SK-N-SH (cell line): Measurements from ENCODE around the gene ZBTB37. TPM values are rescaled to one million over a fixed set of nuclear protein-coding genes. Genes with fewer than 3 reads are reported as not detected.

ENCODE experiments used
- CTCF ChIA-PET: fragments of 300-600, 350-600 bp; formaldehyde crosslinking; extraction: SDS; loops from one replicate; lab custom pipeline; 2021; lab: Yijun Ruan, JAX
- POLR2A ChIA-PET: fragments of 350-600 bp; sonication (Branson Sonifier 250); formaldehyde crosslinking; extraction: SDS; loops from one replicate; lab custom pipeline; 2020; ENCODE audit warnings: antibody characterized with exemption, inconsistent platforms; lab: Yijun Ruan, JAX
- DNase-seq: peaks from one replicate; pipeline ENCODE4 v3.0.0; 2012
- H2AFZ ChIP-seq: fragments of 200-600 bp; sonication (generic); 2 replicates; pipeline ENCODE4 v1.8.1; 2016; ENCODE audit warnings: antibody characterized with exemption, mild to moderate bottlenecking, low read depth
- H3F3A ChIP-seq: fragments of 200-600 bp; sonication (generic); replicated peaks from 2 replicates; pipeline ENCODE3; 2016; ENCODE audit warnings: antibody characterized with exemption, mild to moderate bottlenecking; ENCODE audit not compliant: insufficient read depth
- H3K27ac ChIP-seq, 2 experiments: fragments of 200-500 bp in 1 of 2; fragments of 200-600 bp in 1 of 2; sonication (Bioruptor generic) in 1 of 2; sonication (generic), shearing (Covaris generic) in 1 of 2; 2 replicates each; pipeline versions ENCODE4 v1.5.1 to v1.6.1; 2014 to 2016; ENCODE audit warnings: low read depth in 2 of 2, inconsistent platforms in 1 of 2, low read length in 1 of 2, mild to moderate bottlenecking in 1 of 2, mixed read lengths in 1 of 2
- H3K27me3 ChIP-seq: fragments of 200-600 bp; sonication (generic), shearing (Covaris generic); 2 replicates; pipeline ENCODE4 v1.6.1; 2016; ENCODE audit warnings: mixed run types; ENCODE audit not compliant: insufficient read depth
- H3K36me3 ChIP-seq, 2 experiments: fragments of 200-500 bp in 1 of 2; fragments of 200-600 bp in 1 of 2; sonication (Bioruptor generic) in 1 of 2; sonication (generic) in 1 of 2; replicated peaks in 1 of 2; 2 replicates each; pipeline versions ENCODE3 to v1.5.1; 2014 to 2016; ENCODE audit warnings: low read length in 1 of 2, mild to moderate bottlenecking in 1 of 2; ENCODE audit not compliant: insufficient read depth in 2 of 2, control insufficient read depth in 1 of 2
- H3K4me1 ChIP-seq, 2 experiments: fragments of 200-500 bp in 1 of 2; fragments of 200-600 bp in 1 of 2; sonication (Bioruptor generic) in 1 of 2; sonication (generic), shearing (Covaris generic) in 1 of 2; 2 replicates each; pipeline versions ENCODE4 v1.5.1 to v1.6.1; 2014 to 2016; ENCODE audit warnings: low read depth in 1 of 2, low read length in 1 of 2, mixed run types in 1 of 2; ENCODE audit not compliant: insufficient read depth in 2 of 2, control insufficient read depth in 1 of 2
- H3K4me2 ChIP-seq: fragments of 200-600 bp; sonication (generic), shearing (Covaris generic); 2 replicates; pipeline ENCODE4 v1.6.1; 2017; ENCODE audit warnings: mixed run types
- H3K4me3 ChIP-seq, 2 experiments: fragments of 200-500 bp in 1 of 2; fragments of 200-600 bp in 1 of 2; sonication (Bioruptor generic) in 1 of 2; sonication (generic), shearing (Covaris generic) in 1 of 2; 2 replicates each; pipeline versions ENCODE4 v1.5.1 to v1.8.1; 2014 to 2016; ENCODE audit warnings: low read depth in 2 of 2, inconsistent platforms in 1 of 2, low read length in 1 of 2, mild to moderate bottlenecking in 1 of 2, mixed read lengths in 1 of 2, moderate library complexity in 1 of 2
- H3K79me2 ChIP-seq: fragments of 200-600 bp; sonication (generic); 2 replicates; pipeline ENCODE4 v1.8.1; 2017; ENCODE audit warnings: mild to moderate bottlenecking; ENCODE audit not compliant: insufficient read depth
- H3K9ac ChIP-seq: fragments of 200-600 bp; sonication (generic); 2 replicates; pipeline ENCODE4 v1.6.1; 2017; ENCODE audit warnings: mixed run types
- H3K9me2 ChIP-seq: fragments of 200-600 bp; sonication (generic); 2 replicates; pipeline ENCODE4 v1.6.1; 2017; ENCODE audit warnings: mixed run types
- H3K9me3 ChIP-seq: fragments of 200-600 bp; sonication (generic); 2 replicates; pipeline ENCODE4 v1.6.1; 2017; ENCODE audit warnings: mixed run types, mild to moderate bottlenecking, moderate library complexity
- H4K20me1 ChIP-seq: fragments of 200-600 bp; sonication (generic); 2 replicates; pipeline ENCODE4 v1.6.1; 2017; ENCODE audit warnings: mild to moderate bottlenecking, mixed run types; ENCODE audit not compliant: insufficient read depth
- EP300 ChIP-seq, 2 experiments: IDR thresholded peaks; 2 replicates each; pipeline versions ENCODE4 v1.4.0 to v1.6.1; 2012; ENCODE audit warnings: borderline replicate concordance in 1 of 2, low read depth in 1 of 2, low read length in 1 of 2
- FOSL2 ChIP-seq: IDR thresholded peaks from 2 replicates; pipeline ENCODE4 v1.4.0; 2012; ENCODE audit warnings: low read depth, mild to moderate bottlenecking, moderate library complexity, borderline replicate concordance
- RAD21 ChIP-seq: IDR thresholded peaks from 2 replicates; pipeline ENCODE4 v1.6.1; 2012; ENCODE audit warnings: mild to moderate bottlenecking, low read length
- SMC3 ChIP-seq: IDR thresholded peaks from 2 replicates; pipeline ENCODE4 v1.6.1; 2012; ENCODE audit warnings: low read depth, low read length, improper control_type of control experiment
- TEAD4 ChIP-seq: IDR thresholded peaks from 2 replicates; pipeline ENCODE4 v1.4.0; 2012; ENCODE audit warnings: mild to moderate bottlenecking, borderline replicate concordance; ENCODE audit not compliant: insufficient read depth
- WGBS: methylation state at CpG from one replicate; pipeline ENCODE4 v1.1.6; 2017; ENCODE audit warnings: low lambda C conversion rate; 5-methylcytosine and 5-hydroxymethylcytosine counted together
- polyA plus RNA-seq, 3 experiments: library from polyadenylated mRNA; depleted of rRNA; stranded (reverse); fragments of >200 nt; gene quantifications; 2 replicates each; pipeline ENCODE4 v1.2.3, GENCODE V29; 2012
- TF ChIP-seq, protein P1 (sequence below): fragments of 200-600 bp; sonication (generic); IDR thresholded peaks from 2 replicates; pipeline ENCODE4 v1.6.1; 2017; ENCODE audit warnings: antibody characterized with exemption, mild to moderate bottlenecking, moderate library complexity
- TF ChIP-seq, protein P2 (sequence below): IDR thresholded peaks from 2 replicates; pipeline ENCODE4 v1.4.0; 2012; ENCODE audit warnings: low read depth, borderline replicate concordance
- TF ChIP-seq, protein P3 (sequence below): IDR thresholded peaks from 2 replicates; pipeline ENCODE4 v1.4.0; 2012; ENCODE audit warnings: low read depth, borderline replicate concordance

ZBTB37 gene
- polyA plus RNA-seq, 1 of the 3 experiments (the other 2 are of a cell fraction) = 0.89 TPM

DNA sequence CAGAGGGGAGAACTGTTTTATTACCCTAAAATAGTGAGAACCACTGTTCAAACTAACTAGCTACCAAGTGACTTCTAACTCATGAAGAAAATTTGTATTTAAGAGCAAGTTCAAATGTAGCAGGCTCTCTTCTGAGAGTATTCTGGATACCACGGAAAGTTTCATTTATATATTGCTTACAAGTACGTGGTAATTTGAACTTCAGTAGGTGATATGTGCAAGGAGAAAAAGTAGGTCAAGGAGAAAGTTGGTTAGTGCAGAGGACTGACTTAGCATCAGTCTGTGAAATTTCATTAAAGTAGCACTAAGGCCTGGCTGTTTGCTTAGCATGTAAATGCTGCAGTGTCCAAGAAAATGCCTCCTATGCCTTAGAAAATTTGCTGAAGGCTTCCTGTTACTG lies 32.2 kb downstream of the ZBTB37 start:
- Histone ChIP-seq H2AFZ (no peak overlapping the region), H3K9me2 (no peaks in the 10 kb centered on the region), H3K9me3 (no peaks in the 10 kb centered on the region), H3K27ac (no peak overlapping the region), H3K36me3 (peaks cover 0 to 5% of the 10 kb centered on the region in 2 experiments)
- DNase-seq = no peak
- TF ChIP-seq EP300 (IDR thresholded peaks at IDR 0.05; ENCODE audit: borderline replicate concordance in 1 of 2, low read depth in 1 of 2, low read length in 1 of 2) (no peak), RAD21 (no peak), TEAD4 (no peak), SMC3 (no peak)
- TF ChIP-seq, protein P1, sequence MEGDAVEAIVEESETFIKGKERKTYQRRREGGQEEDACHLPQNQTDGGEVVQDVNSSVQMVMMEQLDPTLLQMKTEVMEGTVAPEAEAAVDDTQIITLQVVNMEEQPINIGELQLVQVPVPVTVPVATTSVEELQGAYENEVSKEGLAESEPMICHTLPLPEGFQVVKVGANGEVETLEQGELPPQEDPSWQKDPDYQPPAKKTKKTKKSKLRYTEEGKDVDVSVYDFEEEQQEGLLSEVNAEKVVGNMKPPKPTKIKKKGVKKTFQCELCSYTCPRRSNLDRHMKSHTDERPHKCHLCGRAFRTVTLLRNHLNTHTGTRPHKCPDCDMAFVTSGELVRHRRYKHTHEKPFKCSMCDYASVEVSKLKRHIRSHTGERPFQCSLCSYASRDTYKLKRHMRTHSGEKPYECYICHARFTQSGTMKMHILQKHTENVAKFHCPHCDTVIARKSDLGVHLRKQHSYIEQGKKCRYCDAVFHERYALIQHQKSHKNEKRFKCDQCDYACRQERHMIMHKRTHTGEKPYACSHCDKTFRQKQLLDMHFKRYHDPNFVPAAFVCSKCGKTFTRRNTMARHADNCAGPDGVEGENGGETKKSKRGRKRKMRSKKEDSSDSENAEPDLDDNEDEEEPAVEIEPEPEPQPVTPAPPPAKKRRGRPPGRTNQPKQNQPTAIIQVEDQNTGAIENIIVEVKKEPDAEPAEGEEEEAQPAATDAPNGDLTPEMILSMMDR = no peak
- TF ChIP-seq, protein P2, sequence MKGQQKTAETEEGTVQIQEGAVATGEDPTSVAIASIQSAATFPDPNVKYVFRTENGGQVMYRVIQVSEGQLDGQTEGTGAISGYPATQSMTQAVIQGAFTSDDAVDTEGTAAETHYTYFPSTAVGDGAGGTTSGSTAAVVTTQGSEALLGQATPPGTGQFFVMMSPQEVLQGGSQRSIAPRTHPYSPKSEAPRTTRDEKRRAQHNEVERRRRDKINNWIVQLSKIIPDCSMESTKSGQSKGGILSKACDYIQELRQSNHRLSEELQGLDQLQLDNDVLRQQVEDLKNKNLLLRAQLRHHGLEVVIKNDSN = no peak
- TF ChIP-seq, all 33 proteins: peak for 0
- no peak overlapping the region for H3K9ac ChIP-seq
- no peak overlapping the region for H3K4me3 ChIP-seq
- H4K20me1 ChIP-seq = no peaks in the 10 kb centered on the region
- ChIA-PET CTCF (no interaction called here), POLR2A (no interaction called here)
- H3K4me1 ChIP-seq = no peaks in the 10 kb centered on the region; a peak in 1 of 4 replicates
- no peaks in the 10 kb centered on the region for H3K79me2 ChIP-seq
- no peaks in the 10 kb centered on the region for H3F3A ChIP-seq
- 94% methylated on average over 2 of the region's 2 CpGs for WGBS
- no peak overlapping the region for H3K4me2 ChIP-seq
- no peaks in the 10 kb centered on the region for H3K27me3 ChIP-seq

DNA sequence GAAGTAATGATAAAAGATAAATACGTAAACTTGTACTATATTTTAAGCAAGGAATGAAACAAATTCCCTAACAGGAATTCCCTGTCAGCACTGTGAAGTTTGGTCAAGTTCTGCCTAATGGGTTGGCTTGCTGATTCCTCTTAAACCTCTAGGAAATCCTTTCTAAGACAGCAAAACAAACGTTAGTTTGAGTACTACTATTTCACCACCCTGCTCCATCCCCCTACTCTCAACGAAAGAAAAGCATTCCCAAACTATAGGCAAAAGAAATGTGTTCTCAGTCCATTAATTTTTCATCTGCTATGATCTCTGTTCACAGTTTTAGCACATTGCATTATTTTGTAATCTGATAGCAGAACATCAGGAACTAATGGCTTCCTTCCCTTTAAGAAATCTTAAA lies 32.8 kb downstream of the ZBTB37 start:
- Histone ChIP-seq H3K36me3 (no peaks in the 10 kb centered on the region), H4K20me1 (no peaks in the 10 kb centered on the region), H3K27me3 (no peaks in the 10 kb centered on the region), H3K27ac (no peak overlapping the region), H3K9ac (no peak overlapping the region), H3K4me3 (no peak overlapping the region), H3K9me3 (no peaks in the 10 kb centered on the region), H3K79me2 (no peaks in the 10 kb centered on the region), H3K4me2 (no peak overlapping the region), H3K4me1 (no peaks in the 10 kb centered on the region), H3K9me2 (no peaks in the 10 kb centered on the region), H2AFZ (no peak overlapping the region), H3F3A (no peaks in the 10 kb centered on the region)
- WGBS = 78% methylated on average over 3 of the region's 3 CpGs
- ChIA-PET POLR2A (no interaction called here), CTCF (no interaction called here)
- DNase-seq = no peak
- TF ChIP-seq FOSL2 = no peak
- TF ChIP-seq, protein P3, sequence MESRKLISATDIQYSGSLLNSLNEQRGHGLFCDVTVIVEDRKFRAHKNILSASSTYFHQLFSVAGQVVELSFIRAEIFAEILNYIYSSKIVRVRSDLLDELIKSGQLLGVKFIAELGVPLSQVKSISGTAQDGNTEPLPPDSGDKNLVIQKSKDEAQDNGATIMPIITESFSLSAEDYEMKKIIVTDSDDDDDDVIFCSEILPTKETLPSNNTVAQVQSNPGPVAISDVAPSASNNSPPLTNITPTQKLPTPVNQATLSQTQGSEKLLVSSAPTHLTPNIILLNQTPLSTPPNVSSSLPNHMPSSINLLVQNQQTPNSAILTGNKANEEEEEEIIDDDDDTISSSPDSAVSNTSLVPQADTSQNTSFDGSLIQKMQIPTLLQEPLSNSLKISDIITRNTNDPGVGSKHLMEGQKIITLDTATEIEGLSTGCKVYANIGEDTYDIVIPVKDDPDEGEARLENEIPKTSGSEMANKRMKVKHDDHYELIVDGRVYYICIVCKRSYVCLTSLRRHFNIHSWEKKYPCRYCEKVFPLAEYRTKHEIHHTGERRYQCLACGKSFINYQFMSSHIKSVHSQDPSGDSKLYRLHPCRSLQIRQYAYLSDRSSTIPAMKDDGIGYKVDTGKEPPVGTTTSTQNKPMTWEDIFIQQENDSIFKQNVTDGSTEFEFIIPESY = no peak
